ENCODE data around the gene CCNK.

Gene CCNK

DNA sequence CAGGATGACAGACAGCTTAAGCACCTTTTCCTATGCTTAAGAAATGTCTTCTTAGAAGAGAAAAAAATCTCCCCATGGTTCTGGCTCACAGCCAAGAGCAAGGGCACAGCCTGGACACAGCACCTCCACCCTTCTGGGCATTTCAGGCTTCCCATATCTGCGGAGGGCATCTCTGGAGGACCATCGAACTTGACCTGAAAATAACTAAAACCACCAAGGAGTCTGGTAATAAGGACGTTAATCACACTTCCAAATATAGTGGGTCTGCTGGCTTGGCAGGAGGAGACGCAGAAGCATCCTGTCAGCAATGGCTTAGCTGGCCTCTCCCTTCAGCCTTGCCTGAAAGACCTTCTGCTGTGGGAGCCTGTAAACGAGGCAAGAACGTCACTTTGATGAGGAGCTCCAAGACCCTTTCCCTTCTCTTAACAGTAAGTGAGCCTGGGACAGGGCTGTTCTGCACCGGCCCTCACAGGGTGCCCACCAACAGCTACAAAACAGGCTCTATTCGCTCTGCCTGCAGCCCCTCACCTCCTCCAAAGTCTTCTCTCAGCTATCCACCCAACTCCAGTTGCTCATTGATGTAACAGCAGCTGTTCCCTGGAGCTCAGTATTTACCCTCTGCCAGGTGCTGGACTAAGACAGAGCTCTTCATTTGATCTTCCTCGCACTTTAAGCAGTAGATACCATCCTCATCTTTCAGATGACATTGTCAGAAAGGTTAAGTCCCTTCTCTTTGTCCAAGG, 13.7 kb upstream of the CCNK start:
- DNase-seq, result peak; percentile 67

DNA sequence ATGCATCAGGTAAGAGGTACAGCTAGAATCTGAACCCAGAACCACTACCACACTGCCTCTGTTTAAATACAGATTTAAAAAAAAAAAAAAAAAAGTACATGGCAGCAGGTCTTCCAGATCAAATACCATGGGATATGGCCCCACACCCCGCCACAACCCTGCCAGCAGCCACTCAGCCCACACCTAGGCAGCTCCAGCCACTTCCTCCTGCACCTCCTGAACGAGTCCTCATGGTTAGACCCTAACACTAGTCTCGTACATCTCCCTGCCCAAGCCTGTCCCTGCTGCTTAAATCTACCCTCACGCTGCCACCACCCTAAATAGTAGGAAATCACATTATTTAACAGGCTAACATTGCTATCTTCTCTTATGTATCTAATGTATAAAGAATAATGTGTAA, 13.1 kb upstream of the CCNK start:
- DNase-seq, result no peak

DNA sequence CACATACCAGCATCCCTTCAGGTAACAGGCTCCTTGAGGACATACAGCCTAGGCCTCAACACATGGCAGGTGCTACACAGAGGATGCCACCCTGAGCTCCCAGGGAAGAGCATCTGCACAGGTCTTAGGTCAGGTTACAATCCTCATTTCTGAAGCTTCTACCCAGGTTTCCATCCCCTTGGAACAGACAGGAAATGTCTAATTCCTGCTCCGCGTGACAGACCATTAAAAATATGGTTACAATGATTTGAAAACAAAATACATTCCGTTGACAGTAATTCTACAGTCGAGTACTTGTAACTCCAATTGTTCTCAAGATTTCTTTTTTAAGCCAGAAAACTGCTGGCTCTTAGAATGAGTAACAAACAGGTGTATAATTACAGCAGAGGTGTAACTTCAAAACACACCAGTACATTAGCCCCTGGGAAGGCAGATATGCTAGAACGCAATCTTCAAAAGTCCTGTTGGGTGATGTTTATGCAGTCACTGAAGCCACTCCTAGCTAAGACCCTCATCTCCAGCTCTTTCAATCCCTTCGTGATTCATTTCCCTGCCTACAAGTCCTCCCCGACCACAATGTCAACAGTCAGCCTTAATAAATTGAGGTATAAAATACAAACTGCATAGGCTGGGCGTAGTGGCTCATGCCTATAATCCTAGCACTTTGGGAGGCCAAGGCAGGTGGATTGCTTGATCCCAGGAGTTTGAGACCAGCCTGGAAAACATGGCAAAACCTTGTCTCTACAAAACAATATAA, 12.2 kb upstream of the CCNK start:
- DNase-seq, result no peak

DNA sequence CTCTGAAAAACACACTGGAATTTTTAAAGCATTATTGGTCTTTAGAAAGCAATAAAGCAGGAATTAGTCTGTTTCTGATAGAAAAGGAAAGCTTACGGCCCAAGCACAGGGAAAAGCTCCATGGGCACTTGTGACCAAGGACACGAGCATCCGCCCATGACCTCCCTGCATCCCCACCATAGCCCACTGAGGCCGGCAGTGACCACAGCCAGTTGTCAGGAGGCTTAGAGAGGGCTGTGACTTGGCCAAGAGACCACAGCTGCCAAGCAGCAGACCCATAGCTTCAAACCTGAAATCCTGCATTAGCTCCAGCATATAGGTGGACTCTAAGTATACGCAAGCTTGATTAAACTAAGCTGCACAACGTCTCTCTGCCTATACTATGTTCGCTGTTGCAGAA, 9.5 kb upstream of the CCNK start:
- DNase-seq, result no peak

DNA sequence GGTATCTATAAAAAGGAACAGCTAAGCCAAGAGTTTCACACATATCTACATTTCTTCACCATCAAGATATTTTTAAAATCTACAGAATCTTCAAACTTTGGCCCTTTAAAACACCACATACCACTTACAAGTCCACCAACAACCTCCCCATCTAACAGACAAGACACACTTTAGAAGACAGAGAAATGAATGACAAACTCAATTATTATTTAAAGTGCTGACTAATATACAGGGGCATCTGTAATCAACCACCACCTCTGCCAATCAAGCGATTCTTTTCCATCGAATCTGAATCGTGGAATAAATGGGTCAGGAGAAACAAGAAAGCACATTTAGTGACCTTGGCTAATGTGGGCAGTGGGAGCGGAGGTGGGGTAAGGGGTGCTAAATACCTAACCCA, 8.3 kb upstream of the CCNK start:
- DNase-seq, result no peak

DNA sequence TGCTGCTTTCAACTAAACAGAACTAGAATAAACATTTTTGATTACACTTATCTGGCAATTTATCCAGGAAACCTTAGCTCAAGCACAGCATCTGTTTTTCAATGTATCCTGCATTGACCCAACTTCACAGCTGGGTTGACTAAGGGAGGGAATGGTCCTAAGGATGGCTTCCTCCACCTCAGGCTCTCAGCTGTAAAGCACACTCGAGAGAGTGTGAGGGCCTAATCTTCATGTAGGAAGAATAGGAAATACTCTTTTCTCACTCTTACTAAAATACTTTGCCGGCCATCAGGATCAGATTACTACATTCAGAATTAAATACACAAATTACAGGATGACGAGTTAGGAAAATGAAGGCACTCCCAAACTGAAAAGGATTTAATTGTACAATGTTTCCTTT, 7.8 kb upstream of the CCNK start:
- DNase-seq, result no peak

DNA sequence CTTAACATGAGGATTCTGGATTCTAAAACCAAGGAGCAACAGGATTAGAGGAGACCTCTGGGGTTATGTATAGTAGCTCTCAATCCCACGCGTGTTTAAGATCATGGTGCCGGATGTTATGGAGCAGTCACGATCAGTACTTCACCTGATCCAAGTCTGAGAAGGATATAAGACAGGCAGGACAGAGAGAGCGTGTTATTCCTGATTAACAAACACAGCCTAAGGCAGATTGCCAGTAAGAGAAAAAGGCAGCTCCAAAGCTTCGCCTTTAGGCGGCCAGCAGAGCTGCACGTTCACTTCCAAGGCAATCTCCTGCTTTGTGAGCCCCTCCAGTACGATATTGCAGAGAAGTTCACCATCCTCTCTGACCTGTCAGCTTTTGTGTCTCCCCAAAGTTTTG, 6.0 kb upstream of the CCNK start:
- no peak for DNase-seq

DNA sequence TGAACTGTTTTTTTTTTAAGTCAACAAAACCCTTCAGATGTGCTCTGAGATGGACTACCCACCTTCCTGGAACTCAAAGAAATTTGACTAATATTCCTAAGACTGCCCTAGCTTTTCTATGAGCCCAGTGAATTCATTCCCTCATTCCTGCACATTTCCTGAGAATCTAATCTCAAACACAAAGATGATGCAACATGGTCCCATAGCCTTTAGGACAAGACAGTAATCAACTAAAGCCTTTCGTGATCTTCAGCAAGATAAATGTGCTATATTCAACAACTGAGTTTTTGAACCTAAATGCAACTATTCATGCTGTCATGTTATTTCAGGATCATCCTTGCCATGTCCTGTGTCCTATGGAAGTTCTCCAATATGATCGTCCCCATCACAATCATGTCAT, 5.5 kb upstream of the CCNK start:
- no peak for DNase-seq

DNA sequence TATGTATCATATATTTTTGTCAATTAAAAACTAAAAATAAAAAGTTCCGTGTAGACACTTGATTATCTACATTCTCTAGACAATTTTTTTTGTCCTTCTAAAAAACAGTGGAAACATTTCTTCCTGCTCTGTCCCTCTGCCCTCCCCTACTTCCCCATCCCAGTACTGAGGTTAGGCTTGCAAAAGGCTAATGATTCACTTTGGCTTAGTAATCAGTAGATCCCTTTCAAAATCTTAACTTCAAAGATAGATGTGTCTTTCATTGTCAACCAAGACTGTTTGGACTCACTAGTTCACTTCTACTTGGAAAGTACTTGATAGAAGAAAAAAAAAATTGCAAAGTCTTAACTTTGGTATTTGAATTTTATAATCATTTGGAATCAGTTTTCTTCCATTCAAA, 4.3 kb upstream of the CCNK start:
- no peak for DNase-seq

DNA sequence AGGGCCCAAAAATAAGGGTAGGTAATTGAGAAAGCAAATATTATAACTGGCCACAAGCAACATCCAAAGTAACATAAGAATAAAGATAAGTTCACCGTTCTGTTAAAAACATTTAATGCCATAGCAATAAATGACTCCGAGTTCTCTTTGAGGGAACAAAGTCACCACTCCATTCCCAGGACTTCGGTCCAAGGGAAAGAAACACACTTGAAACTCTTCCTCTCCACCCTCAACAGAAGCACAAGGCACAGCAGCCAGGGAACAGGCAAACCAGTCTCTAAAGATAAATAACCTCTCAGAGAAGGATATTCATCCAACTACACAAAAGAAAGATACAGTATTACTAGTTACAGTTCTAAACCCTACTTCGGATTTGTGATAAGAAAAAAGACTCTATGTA, 3.1 kb upstream of the CCNK start:
- DNase-seq, result no peak

DNA sequence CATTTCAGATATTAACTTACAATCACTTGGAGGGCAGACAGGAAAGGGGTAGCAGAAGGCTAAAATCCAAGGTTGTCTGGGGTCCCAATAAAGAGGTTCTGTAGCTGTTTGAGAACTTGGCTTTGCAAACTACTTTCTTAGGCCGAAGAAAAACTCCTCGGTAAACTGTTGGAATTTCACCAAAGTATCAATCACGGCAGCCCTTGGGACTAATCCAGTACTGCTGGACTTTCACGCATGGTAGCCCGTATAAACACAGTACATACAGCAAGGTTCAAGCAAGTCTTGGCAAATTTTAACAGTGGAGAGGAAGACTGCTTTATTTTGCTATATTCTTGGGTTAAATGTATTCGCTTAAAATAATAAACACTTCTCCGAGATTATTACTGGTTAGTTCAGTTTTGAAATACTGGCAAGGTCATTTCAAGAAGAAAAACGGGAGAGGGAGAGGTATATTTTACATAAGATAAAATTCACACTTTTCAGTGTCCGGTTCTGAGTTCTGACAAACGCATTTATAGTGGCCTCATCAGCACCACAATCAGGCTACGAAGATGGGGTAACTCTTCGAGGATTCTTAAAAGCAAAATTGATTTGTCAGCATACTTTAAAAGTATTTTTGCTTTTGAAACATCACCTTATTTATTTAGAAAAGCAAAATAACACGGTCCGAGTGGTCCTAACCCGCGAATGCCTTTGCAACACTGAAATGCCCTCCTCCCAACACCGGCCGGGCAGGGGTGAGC, 1.9 kb upstream of the CCNK start:
- no peak for DNase-seq

DNA sequence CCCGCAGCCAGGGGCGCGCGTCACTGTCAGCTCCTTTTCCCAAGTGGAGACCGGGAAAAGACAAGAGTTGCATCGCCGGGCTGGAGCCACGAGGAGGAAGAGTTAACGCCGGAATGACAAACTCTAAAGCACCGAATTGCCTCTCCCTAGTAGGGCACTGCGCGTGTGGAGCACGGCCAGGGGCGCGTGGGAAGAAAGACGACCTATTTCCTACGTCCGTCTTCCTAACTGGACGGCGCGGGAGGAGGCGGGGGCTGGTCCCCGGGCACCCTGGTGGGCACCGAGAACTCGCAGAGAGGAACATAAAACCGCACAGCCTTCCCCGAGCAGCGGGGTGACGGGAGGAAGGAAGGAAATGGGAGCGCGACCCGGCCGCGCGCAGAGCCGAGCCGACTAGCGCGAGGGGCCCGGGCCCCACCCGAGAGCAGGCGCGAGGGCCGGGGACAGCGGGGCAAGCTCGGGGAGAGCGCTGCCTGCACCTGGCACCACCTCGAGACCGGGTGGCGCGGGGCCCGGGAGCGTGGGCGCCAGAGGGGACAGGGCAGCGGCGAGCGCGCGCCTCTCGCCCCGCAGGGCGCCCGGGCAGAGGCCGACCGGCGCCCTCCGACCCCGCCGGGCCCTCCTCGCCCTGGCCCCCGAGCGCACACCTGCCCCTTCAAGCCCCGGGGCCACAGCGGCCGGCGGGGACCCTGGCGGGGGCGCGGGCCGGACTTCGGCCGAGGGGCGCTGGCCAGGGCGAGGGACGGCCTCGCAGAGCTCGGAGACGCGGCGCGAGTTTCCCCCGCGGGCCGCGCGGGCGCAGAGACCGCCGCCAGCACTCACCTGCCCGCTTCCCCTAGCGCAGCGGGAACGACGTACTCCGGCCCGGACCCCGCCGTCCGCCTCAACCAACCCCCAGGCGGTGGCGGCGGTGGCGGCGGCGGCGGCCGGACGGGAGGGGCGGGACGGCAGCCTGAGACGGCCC, 1.0 kb upstream of the CCNK start, which contains the start of gene SETD3:
Gene SETD3 (minus strand): TSS at position 954 of the 964 bp plus-strand sequence. CDS start 15,054 bp downstream, outside the sequence.
- no peak for DNase-seq

DNA sequence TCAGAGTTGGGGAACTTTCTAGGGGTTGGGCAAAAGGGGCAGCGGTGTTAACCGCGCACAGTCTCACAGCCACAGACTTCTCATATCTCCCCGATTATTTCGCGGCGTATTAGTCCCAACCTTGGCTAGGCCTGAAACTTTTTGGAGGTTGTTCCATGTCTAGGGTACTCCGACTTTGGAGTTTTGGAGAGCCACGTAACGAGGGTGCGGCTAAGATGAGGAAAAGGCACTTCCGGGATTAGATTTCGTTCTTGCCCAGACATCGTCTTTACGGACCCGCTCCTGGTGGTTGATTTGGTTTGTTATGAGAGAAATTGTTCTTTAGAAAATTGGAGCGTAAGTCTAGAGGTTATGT, 513 bp downstream of the CCNK start:
- no peak for DNase-seq

DNA sequence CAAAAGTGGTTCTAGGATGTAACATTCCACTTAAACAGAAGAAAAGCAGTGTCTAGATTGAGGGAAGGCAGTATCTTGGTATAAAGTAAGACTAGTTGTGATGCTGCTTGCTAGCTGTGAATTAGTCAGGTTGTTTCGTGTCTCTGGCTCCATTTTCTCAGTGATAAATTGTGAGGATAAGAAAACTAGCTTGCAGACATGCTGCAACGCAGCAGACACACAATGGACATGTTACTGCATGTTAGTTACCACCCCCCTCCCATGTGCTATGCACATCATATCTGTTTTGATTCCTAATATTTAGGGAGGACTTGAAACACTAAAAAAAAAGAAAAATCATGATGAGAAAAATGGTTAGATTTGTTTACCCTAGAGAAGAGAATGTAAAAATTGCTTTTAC, 2.9 kb downstream of the CCNK start:
- DNase-seq, result no peak

DNA sequence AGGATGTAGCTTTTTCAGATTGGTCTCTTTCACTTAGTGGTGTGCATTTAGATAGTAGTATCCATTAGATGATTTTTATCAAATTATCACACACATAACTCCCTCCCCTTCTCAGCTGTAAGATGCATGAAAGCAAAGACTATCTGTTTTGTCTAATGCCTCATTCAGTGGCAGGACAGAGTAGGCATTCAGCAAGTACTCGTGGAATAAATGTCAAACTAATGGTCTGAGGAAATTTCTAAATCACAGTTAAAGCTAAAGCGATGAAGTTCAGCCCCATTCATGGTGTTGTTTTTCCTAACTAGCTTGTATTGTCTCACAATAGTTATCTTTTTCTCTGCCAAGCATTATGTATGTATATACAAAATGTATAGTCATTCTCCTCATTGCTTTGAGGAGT, 16.1 kb downstream of the CCNK start:
- DNase-seq, result no peak

DNA sequence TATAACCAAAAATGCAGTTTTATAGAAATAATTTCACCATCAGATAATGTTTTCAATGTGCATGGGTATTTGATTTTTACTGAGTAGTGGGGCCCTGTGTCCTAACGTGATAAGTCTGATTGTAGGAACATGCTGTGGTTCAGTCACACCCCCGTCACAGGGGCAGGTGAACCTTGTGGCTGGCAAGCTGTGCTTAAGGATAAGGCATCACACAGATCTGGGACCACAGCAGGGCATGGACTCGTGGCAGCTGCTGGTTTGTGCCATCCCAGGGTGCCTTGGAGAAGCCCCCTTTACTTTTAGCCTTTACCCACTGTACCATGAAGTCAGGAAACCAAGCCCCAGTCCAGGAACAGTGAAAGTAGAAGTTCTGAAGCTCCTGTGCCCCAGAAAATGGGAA, 16.7 kb downstream of the CCNK start:
- no peak for DNase-seq

DNA sequence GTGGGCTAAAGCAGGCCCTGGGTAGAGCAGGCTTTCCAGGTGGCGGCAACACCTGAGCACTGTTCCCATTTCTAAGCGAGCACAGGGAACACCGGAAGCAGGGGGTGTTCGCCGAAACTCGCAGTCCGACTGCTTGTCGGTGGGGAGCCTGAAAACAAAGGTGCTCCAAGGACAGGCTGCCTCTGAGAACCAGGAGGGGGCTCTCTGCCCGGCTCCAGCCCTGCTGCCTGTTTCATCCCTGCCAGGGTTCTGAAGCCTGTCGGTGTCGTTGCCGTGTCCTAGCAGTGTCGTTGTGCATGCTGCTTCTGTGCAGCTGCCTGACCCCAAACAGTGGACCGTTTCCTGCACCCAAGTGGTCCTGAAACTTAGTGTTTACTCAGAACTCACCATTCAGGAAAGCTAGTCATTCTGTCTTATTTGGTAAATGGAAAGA, 21.8 kb downstream of the CCNK start:
- no peak for DNase-seq

DNA sequence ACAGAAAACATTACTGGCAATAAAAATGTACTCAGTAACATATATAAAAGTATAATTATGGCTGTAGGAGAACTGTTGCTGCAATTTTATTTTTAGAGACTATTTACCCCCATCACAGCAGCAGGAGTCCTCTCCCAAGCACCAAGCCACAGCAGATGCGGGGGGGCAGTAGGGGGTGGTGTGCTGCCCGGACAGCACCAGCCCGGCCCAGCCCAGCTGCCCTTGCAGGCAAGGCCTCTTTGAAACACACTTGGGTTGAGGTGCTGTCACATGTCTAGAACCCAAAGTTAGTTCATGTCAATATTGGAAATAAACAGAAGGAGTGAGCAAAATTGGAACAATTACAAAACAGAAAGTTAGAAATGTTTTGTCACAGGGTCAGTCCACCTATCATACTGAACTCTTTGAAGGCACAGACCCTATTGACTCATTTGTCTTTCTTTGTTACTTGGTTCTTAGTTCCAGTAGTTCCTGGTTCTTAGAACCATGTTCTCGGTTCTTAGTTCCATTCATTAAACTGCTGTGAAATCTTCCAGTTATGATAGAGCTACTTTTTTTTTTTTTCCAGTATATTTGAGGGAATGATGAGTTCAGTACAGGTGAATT, 22.7 kb downstream of the CCNK start:
- DNase-seq, result no peak

DNA sequence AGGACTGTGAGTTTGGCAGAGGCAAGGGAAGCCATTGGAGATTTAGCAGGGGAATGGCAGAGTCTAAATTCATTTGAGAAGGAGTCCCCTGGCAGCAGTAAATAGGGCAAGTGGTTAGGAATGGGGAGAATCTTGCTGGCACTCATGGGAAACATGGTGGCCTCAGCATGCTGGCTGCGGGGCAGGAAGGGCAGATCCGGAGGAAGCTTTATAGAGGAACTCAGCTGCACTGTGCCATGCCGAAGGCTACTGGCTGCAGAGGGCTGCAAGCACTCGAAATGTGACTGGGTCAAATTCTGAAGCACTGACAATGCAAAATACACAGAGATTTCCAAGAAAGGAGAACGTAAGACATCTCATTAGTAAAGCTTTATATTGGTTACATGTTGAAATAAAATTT, 23.9 kb downstream of the CCNK start:
- no peak for DNase-seq

DNA sequence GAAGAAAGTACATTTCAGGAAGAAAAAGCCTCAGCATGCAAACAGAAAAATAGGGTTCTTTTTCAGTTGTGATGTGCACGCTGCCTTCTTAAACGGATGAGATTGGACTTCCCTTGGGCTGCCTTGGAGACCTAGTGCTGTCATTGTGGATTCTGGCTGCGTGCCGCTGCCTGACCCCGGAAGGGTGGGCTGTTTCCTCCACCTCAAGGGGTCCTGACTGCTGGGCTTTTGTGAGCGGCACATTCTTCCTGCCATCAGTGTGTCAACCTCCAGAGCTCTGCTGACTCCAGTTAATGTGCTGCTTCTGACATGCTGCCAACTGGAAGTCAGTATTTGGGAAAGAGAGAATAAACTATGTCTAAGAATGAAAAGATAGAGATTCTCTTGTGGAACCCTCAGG, 25.1 kb downstream of the CCNK start:
- no peak for DNase-seq

DNA sequence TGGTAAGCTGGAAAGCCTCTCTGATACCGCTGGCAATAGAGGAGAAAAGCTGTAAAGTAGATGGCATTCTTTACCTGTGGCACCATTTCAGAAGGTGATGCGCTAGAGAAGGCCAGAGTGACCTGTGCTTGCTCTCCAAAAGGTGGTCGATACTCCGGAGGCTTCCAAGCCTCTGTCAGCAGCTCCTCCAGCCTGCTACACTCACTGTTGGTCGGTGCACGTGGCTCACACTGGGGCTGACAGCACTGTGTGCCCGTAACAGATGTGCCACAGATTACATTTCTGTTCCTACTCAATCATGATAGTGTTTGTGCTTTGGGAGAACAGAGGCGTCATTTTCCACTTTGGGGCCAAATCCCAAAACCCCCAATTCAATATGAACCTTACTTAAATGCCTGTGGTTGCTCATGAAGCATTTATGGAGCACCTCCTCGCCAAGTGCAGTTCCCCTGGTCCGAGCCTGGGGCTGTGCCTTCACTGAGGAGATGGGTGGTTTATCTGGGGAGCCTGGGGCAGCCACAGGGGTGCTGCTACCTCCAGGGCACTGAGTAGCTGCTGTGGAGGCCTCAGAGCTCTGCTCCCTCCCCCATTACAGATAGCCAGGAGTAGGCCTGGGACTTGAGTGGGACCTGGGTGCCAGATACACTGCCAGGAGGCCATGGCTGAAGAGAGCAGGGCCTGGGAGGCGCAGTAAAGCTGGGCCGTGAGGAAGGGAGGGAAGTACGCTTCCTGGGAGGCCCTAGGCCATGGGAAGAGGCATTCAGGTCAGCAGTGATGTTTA, 26.8 kb downstream of the CCNK start:
- no peak for DNase-seq
